Putamen (tissue), 1 donor: ENCODE results near the gene SRPK2.
"Not testable (repeated sequence)": the region's sequence is repeated elsewhere in the genome, so short reads cannot be mapped to it uniquely, and the experiment has no call there.

Experiments used
- DNase-seq: peaks from one replicate; pipeline ENCODE4 v3.0.0-alpha.2; 2016; ENCODE audit warnings: low spot score

The SRPK2 gene

GRCh38 chr7:105304040-105304895 lies 84.5 kb downstream of the SRPK2 start:
- peak; percentile 91 for DNase-seq

GRCh38 chr7:105300587-105300986 lies 88.1 kb downstream of the SRPK2 start:
- not testable (repeated sequence) for DNase-seq

- no peak for DNase-seq
Measured at GRCh38 chr7:105298439-105298894, 90.3 kb downstream of the SRPK2 start.

GRCh38 chr7:105297985-105298384 lies 90.7 kb downstream of the SRPK2 start:
- DNase-seq = no peak

- no peak for DNase-seq
Measured at GRCh38 chr7:105297309-105297708, 91.4 kb downstream of the SRPK2 start.

GRCh38 chr7:105296491-105296890 lies 92.2 kb downstream of the SRPK2 start:
- DNase-seq = no peak

- no peak for DNase-seq
Measured at GRCh38 chr7:105295596-105296352, 92.9 kb downstream of the SRPK2 start.

- not testable (repeated sequence) for DNase-seq
Measured at GRCh38 chr7:105294482-105294881, 94.2 kb downstream of the SRPK2 start.

- DNase-seq = no peak
Measured at GRCh38 chr7:105289704-105290103, 99.0 kb downstream of the SRPK2 start.

- no peak for DNase-seq
Measured at GRCh38 chr7:105286441-105286840, 102.3 kb downstream of the SRPK2 start.

- peak; percentile 34 for DNase-seq
Measured at GRCh38 chr7:105285118-105285874, 103.4 kb downstream of the SRPK2 start.

- no peak for DNase-seq
Measured at GRCh38 chr7:105284014-105284413, 104.7 kb downstream of the SRPK2 start.

GRCh38 chr7:105281966-105282365 lies 106.8 kb downstream of the SRPK2 start:
- DNase-seq = no peak

- DNase-seq = no peak
Measured at GRCh38 chr7:105279688-105280007, 109.1 kb downstream of the SRPK2 start.

GRCh38 chr7:105278973-105279687 lies 109.6 kb downstream of the SRPK2 start:
- DNase-seq = peak; percentile 29

- DNase-seq = no peak
Measured at GRCh38 chr7:105278565-105278964, 110.2 kb downstream of the SRPK2 start.

- DNase-seq = no peak
Measured at GRCh38 chr7:105277341-105277740, 111.4 kb downstream of the SRPK2 start.

- peak; percentile 13 for DNase-seq
Measured at GRCh38 chr7:105270117-105270516, 118.6 kb downstream of the SRPK2 start.

- DNase-seq = peak; percentile 39
Measured at GRCh38 chr7:105269397-105269796, 119.3 kb downstream of the SRPK2 start.

GRCh38 chr7:105268511-105269392 lies 120.0 kb downstream of the SRPK2 start:
- DNase-seq = peak; percentile 84

- DNase-seq = peak; percentile 17
Measured at GRCh38 chr7:105268056-105268455, 120.7 kb downstream of the SRPK2 start.
